Esophagus muscularis mucosa (tissue), 4 donors: Measurements from ENCODE around the gene YIPF6. TPM values are rescaled to one million over a fixed set of nuclear protein-coding genes. Genes with fewer than 3 reads are reported as not detected.

Experiments used
- DNase-seq: peaks from one replicate; pipeline ENCODE4 v3.0.0-alpha.2; 2017; ENCODE audit errors: extremely low spot score
- H3K27ac ChIP-seq, 4 donors: fragments of 200-600 bp; sonication (generic); replicated peaks in 1 of 4; 1 replicate in 3 of 4; 2 replicates in 1 of 4; pipeline ENCODE4 v1.5.1; 2016 to 2019; ENCODE audit warnings: mild to moderate bottlenecking in 1 of 4
- H3K27me3 ChIP-seq, 4 donors: fragments of 200-600 bp; sonication (generic); one replicate each; pipeline versions ENCODE4 v1.5.1 to v1.6.0; 2016 to 2019
- H3K36me3 ChIP-seq, 4 donors: fragments of 200-600 bp; sonication (generic); one replicate each; pipeline ENCODE4 v1.5.1; 2016 to 2019
- H3K4me1 ChIP-seq, 4 donors: fragments of 200-600 bp; sonication (generic); one replicate each; pipeline ENCODE4 v1.5.1; 2016 to 2019
- H3K4me3 ChIP-seq, 4 donors: fragments of 200-600 bp; sonication (generic); 1 replicate in 2 of 4; 2 replicates in 2 of 4; pipeline ENCODE4 v1.5.1; 2016 to 2019; ENCODE audit warnings: mild to moderate bottlenecking in 4 of 4, moderate library complexity in 1 of 4
- H3K9me3 ChIP-seq, 4 donors: fragments of 200-600 bp; sonication (generic); 1 replicate in 3 of 4; 2 replicates in 1 of 4; pipeline ENCODE4 v1.5.1; 2016 to 2019
- CTCF ChIP-seq, 3 experiments: fragments of 200-600 bp in 2 of 3; fragments of 450-650 bp in 1 of 3; sonication (generic) in 2 of 3; IDR thresholded peaks; one replicate each; pipeline ENCODE4 v1.5.1; 2017 to 2019; ENCODE audit warnings: antibody characterized with exemption in 3 of 3, mild to moderate bottlenecking in 2 of 3, moderate library complexity in 1 of 3
- EP300 ChIP-seq: sonication (generic); formaldehyde crosslinking; IDR thresholded peaks from one replicate; pipeline ENCODE4 v1.6.1; 2017; ENCODE audit warnings: antibody characterized with exemption
- POLR2A ChIP-seq: fragments of 450-650 bp; IDR thresholded peaks from one replicate; pipeline ENCODE4 v1.6.1; 2017; ENCODE audit warnings: antibody characterized with exemption, moderate library complexity, mild to moderate bottlenecking, low read depth
- POLR2AphosphoS5 ChIP-seq, 2 donors: sonication (generic); formaldehyde crosslinking; IDR thresholded peaks; one replicate each; pipeline ENCODE4 v1.6.1; 2017; ENCODE audit warnings: antibody characterized with exemption in 2 of 2
- WGBS: methylation state at CpG from one replicate; pipeline ENCODE4 v1.1.5; 2018; 5-methylcytosine and 5-hydroxymethylcytosine counted together
- intact Hi-C: fragments of 100-400 bp; cut with DNase I; formaldehyde crosslinking; loops from one replicate; pipeline ENCODE4 v1.15.1; 2023
- total RNA-seq, 4 donors: library from RNA; depleted of rRNA; stranded (reverse); fragments of >200 nt; gene quantifications; one replicate each; pipeline versions ENCODE4 v1.1.0 to v1.2.1, GENCODE V29; 2016

YIPF6 gene
- total RNA-seq, 4 donors from 2014 or later = 22.4 to 28.5 (median 24.5) TPM

DNA sequence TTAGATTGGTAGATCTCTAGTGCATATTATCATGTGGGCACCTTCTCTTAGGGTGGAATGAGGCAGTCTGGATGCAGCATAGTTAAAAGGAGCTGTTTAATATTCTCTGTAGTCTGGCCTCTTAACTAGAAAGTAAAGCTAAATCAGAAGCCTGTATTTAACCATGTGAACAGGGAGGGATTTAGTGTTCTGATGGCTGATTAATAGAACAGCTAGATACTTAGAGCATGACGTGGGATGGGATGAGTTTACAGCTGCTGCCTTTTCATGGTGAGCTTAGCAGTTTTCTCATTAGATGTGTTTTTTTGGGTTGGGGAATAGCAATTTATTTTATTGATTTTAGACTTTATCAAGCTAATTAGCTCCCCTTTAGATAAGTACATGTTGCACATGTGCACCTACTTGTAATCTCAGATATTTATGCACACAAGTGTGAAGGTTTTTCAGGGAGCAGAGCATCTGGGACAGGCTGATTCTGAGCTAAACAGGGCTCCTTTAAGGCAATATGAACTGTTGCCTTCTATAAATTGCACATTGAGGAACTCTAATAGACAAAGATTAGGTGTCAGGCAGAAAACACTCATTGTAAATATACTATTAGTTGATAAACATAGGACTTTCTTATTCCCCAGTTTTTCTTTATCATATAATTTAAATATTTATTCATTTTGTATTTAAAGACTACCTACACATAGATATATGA lies 34.1 kb downstream of the YIPF6 start:
- TF ChIP-seq EP300 (no peak), POLR2A (no peak), CTCF (IDR thresholded peaks at IDR 0.05) (no peak), POLR2AphosphoS5 (IDR thresholded peaks at IDR 0.05) (no peak)

GRCh38 chrX:68533656-68534055 lies 34.8 kb downstream of the YIPF6 start:
- no peak overlapping the region for H3K27ac ChIP-seq
- H3K4me1 ChIP-seq = no peaks in the 10 kb centered on the region
- H3K27me3 ChIP-seq = no peaks in the 10 kb centered on the region
- DNase-seq = no peak
- TF ChIP-seq EP300 = no peak
- no peak for TF ChIP-seq CTCF (IDR thresholded peaks at IDR 0.05)
- TF ChIP-seq POLR2A = no peak
- TF ChIP-seq POLR2AphosphoS5 (IDR thresholded peaks at IDR 0.05) = no peak
- peaks cover 0 to 37% (median 23%) of the 10 kb centered on the region in 4 donors for H3K36me3 ChIP-seq
- no peaks in the 10 kb centered on the region for H3K9me3 ChIP-seq
- H3K4me3 ChIP-seq = no peak overlapping the region
- intact Hi-C loops = no loop called here
- 60% methylated on average over 2 of the region's 2 CpGs for WGBS

More for the DNA sequence above, 34.1 kb downstream of the YIPF6 start:
- Histone ChIP-seq H3K9me3 (no peaks in the 10 kb centered on the region), H3K27ac (no peak overlapping the region), H3K27me3 (no peaks in the 10 kb centered on the region), H3K4me3 (no peak overlapping the region), H3K36me3 (peaks cover 0 to 37% (median 23%) of the 10 kb centered on the region in 4 donors), H3K4me1 (no peaks in the 10 kb centered on the region)
- intact Hi-C loops = no loop called here
- no peak for DNase-seq
- 70% methylated on average over 1 of the region's 1 CpG for WGBS

- Histone ChIP-seq H3K27ac (no peak overlapping the region), H3K27me3 (no peaks in the 10 kb centered on the region), H3K4me3 (no peak overlapping the region), H3K4me1 (no peaks in the 10 kb centered on the region), H3K9me3 (no peaks in the 10 kb centered on the region), H3K36me3 (peaks cover 0 to 32% (median 19%) of the 10 kb centered on the region in 4 donors)
- TF ChIP-seq EP300 = no peak
- TF ChIP-seq POLR2AphosphoS5 (IDR thresholded peaks at IDR 0.05) = no peak
- no peak for TF ChIP-seq CTCF (IDR thresholded peaks at IDR 0.05)
- no peak for TF ChIP-seq POLR2A
- intact Hi-C loops = no loop called here
- WGBS = 81% methylated on average over 4 of the region's 4 CpGs
- DNase-seq = no peak
These were observed 35.8 kb downstream of the YIPF6 start for GRCh38 chrX:68534691-68535090.

DNA sequence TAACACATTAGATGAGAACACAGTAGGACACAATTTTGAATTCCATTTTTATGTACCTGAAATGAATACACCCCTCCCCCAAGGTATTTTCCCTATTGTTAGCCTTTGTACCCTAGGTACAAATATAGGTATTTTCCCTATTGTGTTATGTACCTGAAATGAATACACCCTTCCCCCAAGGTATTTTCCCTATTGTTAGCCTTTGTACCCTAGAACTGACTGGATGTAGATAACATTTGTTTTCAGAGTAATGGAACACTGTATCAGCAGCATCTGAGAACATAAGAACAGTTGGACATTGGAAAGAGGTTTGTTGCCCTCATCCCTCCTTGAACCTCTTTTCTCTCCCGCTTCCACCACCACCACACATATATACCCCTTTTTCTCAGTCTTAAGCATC lies 37.6 kb downstream of the YIPF6 start:
- Histone ChIP-seq H3K4me3 (no peak overlapping the region), H3K4me1 (no peaks in the 10 kb centered on the region), H3K36me3 (peaks cover 0 to 18% (median 9%) of the 10 kb centered on the region in 4 donors), H3K27me3 (no peaks in the 10 kb centered on the region), H3K27ac (no peak overlapping the region), H3K9me3 (no peaks in the 10 kb centered on the region)
- WGBS = 81% methylated on average over 1 of the region's 1 CpG
- DNase-seq = no peak
- intact Hi-C loops = no loop called here
- TF ChIP-seq POLR2AphosphoS5 (IDR thresholded peaks at IDR 0.05) (no peak), EP300 (no peak), POLR2A (no peak), CTCF (IDR thresholded peaks at IDR 0.05) (no peak)
